ENCODE data around the gene NCKAP5. TPM values are rescaled to one million over a fixed set of nuclear protein-coding genes. Genes with fewer than 3 reads are reported as not detected.
A peak's percentile ranks its signal among the peaks of the same experiment; 100 is the strongest.

Gene NCKAP5
- total RNA-seq, 4 donors from 2014 or later = 0.03 to 0.55 (median 0.33) TPM

DNA sequence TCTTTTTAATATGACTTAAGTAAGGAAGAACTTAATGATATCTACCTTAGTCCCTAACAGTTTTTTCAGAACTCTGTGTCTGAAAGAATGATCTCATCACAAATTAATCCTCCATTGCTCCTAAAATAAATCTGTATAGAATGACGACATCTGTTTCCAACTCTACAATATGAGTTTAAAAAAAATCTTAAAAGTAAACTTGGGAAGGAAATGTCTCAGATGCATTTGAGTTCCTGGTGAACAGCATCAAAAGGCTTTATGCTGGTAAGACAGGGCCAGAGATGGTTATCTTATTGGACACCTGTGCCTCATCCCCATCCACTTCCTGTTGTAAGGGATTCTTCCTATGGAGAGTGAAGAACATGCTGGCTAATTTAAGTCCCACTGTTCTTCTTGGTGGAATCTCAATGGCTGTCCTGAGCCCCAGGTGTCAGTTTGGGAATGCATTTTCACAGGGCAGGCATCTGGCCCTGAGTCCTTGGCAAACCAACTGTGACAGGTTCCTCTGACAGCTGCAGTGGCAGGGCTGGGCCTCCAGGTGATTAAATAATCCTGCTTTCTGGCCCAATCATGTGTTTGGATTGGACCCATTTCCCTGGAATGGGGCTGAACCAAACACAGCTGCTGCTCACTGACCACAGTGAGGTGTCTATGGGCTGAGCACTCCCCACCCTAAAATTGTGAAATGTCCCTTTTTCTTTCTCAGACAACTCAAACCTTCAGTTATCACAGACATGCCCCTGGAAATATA lies 12.9 kb upstream of the NCKAP5 start:
- intact Hi-C loops (cut with DNase I; ENCODE audit: low total_unique reads) (no loop called here), in situ Hi-C loops (cut with MboI; ENCODE audit: low sequenced_read_pairs in 4 of 4) (no loop called here)
- H3K27ac ChIP-seq = no peak overlapping the region

DNA sequence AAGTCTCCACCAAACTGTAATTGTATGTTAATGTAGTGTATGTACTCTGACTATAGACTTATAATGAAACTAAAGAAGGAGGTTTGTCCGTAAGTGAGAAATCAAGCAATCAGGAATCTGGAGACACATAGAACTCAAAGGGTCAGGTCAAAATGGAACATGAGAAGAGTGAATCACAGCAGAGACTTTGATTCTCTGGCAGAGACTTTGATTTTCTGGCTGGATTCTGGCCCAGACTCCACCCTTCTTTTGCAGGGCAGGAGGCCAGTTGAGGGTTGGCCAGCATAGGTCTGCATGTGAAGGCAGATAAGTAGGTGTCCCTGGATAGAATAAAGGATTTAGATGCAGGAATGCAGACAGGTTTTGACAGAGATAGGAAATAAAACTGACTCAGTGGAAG lies 11.0 kb upstream of the NCKAP5 start:
- H3K4me1 ChIP-seq = no peaks in the 10 kb centered on the region
- H3K4me3 ChIP-seq = no peak overlapping the region
- no peaks in the 10 kb centered on the region for H3K9me3 ChIP-seq
- H3K27me3 ChIP-seq = no peaks in the 10 kb centered on the region
- H3K36me3 ChIP-seq = no peaks in the 10 kb centered on the region
- no peak for DNase-seq
- TF ChIP-seq, protein P1, sequence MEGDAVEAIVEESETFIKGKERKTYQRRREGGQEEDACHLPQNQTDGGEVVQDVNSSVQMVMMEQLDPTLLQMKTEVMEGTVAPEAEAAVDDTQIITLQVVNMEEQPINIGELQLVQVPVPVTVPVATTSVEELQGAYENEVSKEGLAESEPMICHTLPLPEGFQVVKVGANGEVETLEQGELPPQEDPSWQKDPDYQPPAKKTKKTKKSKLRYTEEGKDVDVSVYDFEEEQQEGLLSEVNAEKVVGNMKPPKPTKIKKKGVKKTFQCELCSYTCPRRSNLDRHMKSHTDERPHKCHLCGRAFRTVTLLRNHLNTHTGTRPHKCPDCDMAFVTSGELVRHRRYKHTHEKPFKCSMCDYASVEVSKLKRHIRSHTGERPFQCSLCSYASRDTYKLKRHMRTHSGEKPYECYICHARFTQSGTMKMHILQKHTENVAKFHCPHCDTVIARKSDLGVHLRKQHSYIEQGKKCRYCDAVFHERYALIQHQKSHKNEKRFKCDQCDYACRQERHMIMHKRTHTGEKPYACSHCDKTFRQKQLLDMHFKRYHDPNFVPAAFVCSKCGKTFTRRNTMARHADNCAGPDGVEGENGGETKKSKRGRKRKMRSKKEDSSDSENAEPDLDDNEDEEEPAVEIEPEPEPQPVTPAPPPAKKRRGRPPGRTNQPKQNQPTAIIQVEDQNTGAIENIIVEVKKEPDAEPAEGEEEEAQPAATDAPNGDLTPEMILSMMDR (IDR thresholded peaks at IDR 0.05 in 4 of 5, conservative IDR thresholded peaks at IDR 0.05 in 1 of 5) = no peak
- no peak for TF ChIP-seq POLR2A (IDR thresholded peaks at IDR 0.05)
- H3K27ac ChIP-seq = no peak overlapping the region
- ATAC-seq = peak in 1 of 2 donors; percentile 77
- in situ Hi-C loops (cut with MboI; ENCODE audit: low sequenced_read_pairs in 4 of 4) (no loop called here), intact Hi-C loops (cut with DNase I; ENCODE audit: low total_unique reads) (no loop called here)

More for the DNA sequence above, 12.9 kb upstream of the NCKAP5 start:
- no peak overlapping the region for H3K4me3 ChIP-seq
- H3K9me3 ChIP-seq = no peaks in the 10 kb centered on the region
- H3K36me3 ChIP-seq = no peaks in the 10 kb centered on the region
- no peaks in the 10 kb centered on the region for H3K27me3 ChIP-seq
- no peak for DNase-seq
- TF ChIP-seq, protein P1 (IDR thresholded peaks at IDR 0.05 in 4 of 5, conservative IDR thresholded peaks at IDR 0.05 in 1 of 5) = no peak
- TF ChIP-seq POLR2A (IDR thresholded peaks at IDR 0.05) = no peak
- no peak for ATAC-seq
- no peaks in the 10 kb centered on the region for H3K4me1 ChIP-seq

DNA sequence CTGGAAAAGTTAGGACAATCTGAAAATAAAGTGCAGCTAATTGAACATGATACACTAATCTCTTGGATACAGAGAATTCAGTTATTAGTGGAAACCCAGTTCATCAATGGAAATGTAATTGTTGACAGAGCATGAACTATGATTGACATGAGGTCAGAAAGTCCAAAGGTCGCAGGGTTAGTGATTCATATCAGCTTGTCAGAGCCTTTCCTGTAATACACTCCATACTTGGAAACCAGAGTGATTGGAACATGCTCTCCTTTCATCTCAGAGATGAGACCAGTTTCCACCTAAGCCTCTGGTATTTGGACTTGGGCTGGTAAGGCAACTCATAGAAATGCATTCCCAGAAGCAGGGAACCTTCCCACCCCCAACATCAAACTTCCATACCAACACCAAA lies 8.5 kb upstream of the NCKAP5 start:
- no peaks in the 10 kb centered on the region for H3K4me1 ChIP-seq
- no peak for DNase-seq
- no peak overlapping the region for H3K27ac ChIP-seq
- no peak for TF ChIP-seq POLR2A (IDR thresholded peaks at IDR 0.05)
- TF ChIP-seq, protein P1 (IDR thresholded peaks at IDR 0.05 in 4 of 5, conservative IDR thresholded peaks at IDR 0.05 in 1 of 5) = no peak
- in situ Hi-C loops (cut with MboI; ENCODE audit: low sequenced_read_pairs in 4 of 4) (no loop called here), intact Hi-C loops (cut with DNase I; ENCODE audit: low total_unique reads) (no loop called here)
- no peaks in the 10 kb centered on the region for H3K36me3 ChIP-seq
- H3K27me3 ChIP-seq = no peaks in the 10 kb centered on the region
- H3K4me3 ChIP-seq = no peak overlapping the region
- H3K9me3 ChIP-seq = no peaks in the 10 kb centered on the region
- ATAC-seq = no peak

DNA sequence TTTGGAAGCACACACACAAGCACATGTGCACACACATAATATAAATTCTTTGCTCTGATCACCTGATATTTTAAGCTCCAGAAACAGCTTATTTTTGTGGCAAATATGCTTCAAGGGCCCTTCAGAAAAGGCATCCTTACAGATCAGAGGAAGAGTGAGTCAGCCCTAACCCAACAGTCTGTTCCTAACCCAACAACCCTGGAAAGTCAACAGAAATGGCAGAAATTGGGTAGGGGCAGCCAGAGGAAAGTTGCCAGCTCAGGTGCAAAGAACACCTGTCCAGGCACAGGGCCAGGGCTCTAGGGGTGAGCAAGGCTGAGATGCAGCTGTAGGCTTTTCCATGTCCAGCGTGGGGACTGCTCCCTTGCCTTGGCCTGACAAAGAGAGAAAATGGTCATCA lies 6.4 kb upstream of the NCKAP5 start:
- Histone ChIP-seq H3K27me3 (no peaks in the 10 kb centered on the region), H3K27ac (no peak overlapping the region), H3K4me1 (no peaks in the 10 kb centered on the region), H3K4me3 (no peak overlapping the region), H3K9me3 (no peaks in the 10 kb centered on the region), H3K36me3 (no peaks in the 10 kb centered on the region)
- in situ Hi-C loops (cut with MboI; ENCODE audit: low sequenced_read_pairs in 4 of 4) = no loop called here
- TF ChIP-seq, protein P1 (IDR thresholded peaks at IDR 0.05 in 4 of 5, conservative IDR thresholded peaks at IDR 0.05 in 1 of 5) = no peak
- no peak for TF ChIP-seq POLR2A (IDR thresholded peaks at IDR 0.05)
- ATAC-seq = no peak
- intact Hi-C loops (cut with DNase I; ENCODE audit: low total_unique reads) = no loop called here
- DNase-seq = no peak

DNA sequence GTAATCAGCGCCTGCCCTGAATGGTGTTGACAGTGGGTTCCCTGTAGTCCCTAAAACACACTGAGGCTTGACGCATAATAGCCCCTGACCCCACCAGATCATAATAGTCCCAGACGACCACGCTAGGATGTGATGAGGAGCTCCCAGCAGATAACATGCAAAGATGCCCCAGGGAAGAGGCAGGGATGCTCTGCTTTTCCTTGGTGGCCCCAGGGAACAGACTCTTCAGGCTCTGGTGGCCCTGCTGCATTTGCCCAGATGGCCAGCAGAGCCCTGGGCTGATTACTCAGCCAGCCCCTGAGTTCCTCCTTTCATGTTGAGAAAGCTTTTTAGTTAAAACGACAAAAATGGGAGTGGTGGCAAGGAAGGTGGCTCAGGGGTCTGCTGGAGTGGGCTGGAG lies 5.9 kb upstream of the NCKAP5 start:
- no peak for ATAC-seq

More for the DNA sequence above, 5.9 kb upstream of the NCKAP5 start:
- intact Hi-C loops (cut with DNase I; ENCODE audit: low total_unique reads) = no loop called here
- DNase-seq = no peak
- no peak overlapping the region for H3K4me3 ChIP-seq
- no peaks in the 10 kb centered on the region for H3K36me3 ChIP-seq
- H3K27me3 ChIP-seq = no peaks in the 10 kb centered on the region
- TF ChIP-seq, protein P1 (IDR thresholded peaks at IDR 0.05 in 4 of 5, conservative IDR thresholded peaks at IDR 0.05 in 1 of 5) = no peak
- TF ChIP-seq POLR2A (IDR thresholded peaks at IDR 0.05) = no peak
- H3K4me1 ChIP-seq = no peaks in the 10 kb centered on the region
- H3K27ac ChIP-seq = no peak overlapping the region
- no peaks in the 10 kb centered on the region for H3K9me3 ChIP-seq
- in situ Hi-C loops (cut with MboI; ENCODE audit: low sequenced_read_pairs in 4 of 4) = no loop called here
